ENCODE measurements around the gene RETSAT. TPM values are rescaled to one million over a fixed set of nuclear protein-coding genes. Genes with fewer than 3 reads are reported as not detected.

RETSAT gene
- total RNA-seq, 1 donor from 2014 or later: 86.4 TPM

DNA sequence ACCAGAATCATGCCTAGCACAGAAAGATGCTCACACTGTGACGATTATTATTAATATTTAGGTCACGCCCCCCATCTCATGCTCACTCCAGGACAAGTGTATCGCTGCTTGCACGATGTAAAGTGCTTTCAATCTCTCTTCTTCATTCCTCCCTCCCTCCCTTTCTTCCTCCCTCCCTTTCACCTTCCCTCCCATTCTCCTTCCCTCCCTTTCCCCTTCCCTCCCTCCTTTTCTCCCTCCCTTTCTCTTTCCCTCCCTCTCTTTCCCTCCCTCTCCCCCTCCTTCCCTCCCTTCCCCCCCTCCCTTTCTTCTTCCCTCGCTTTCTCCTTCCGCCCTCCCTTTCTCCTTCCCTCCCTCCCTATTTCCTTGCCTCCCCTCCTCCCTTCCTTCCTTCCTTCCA is 46.1 kb downstream of the RETSAT start:
- no peak for DNase-seq (ENCODE audit: low spot score)

DNA sequence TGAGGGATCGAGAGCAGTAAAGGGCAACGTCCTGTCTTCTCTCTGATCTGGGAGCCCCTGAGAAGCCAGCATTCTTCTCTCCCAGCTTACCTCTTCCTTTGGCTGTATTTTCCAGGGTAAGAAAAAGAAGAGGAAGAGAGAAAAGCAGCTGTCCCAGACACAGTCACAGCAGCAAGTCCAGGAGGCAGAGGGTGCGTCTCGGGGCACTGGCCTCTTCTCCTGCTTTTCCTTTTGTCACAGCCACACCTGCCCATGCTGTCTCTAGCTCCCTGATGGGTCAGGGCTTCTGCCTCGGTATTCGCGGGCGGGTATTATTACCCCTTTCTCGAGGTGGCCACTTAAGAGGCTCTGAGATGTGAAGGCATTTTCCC is 46.8 kb downstream of the RETSAT start:
- DNase-seq (ENCODE audit: low spot score): no peak

DNA sequence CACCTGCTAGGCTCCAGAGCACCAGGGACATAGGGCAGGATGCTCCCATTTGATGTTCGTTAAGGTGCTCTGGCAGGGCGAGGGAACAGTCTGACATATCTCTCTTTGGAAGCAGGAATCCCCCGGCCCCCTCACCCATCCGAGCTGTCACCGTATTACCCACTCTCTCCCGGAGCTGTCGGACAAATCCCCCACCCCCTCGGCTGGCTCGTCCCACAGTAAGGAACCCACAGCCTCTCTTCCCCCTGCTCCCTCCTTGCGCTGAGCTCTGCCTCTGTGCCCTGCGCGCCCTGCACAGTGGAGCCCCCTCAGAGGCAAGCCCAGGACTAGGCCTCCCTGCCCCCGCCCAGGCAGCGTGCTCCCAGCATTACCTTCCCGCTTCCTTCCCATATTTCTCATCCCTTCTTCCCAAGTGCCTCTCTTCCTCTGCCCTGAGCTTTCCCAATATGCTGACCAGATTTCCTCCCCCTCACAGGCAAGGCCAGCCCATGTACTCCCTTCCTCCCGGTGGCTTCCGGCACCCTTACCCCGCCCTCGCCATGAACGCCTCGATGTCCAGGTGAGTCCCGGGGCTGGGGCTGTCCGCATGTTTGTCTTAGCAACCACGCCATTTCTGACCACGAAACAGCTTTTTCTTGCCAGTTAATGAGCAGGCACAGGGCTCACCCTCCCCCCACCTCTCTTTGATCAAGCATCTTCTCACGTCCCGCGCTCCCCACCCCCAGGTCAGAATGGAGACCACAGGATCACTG is 50.4 kb downstream of the RETSAT start:
- no peak for DNase-seq (ENCODE audit: low spot score)

DNA sequence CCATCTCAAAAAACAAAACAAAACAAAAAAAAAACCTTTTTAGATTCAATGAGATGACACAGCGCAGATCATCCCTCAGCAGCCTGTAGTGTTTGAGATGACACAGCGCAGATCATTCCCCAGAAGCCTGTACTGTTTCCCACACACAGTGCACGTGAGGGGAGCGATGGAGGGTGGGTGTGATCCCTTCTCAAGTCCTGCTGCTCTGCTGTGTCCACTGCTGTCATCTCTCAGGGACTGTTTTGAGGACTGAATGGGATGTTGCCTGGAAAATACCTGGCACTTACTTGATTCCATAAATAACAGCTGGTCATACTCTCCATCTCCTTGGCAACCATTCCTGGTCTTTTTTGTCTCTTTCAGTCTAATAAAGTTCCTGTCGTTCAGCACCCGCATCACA is 52.2 kb downstream of the RETSAT start:
- no peak for DNase-seq (ENCODE audit: low spot score)

Other genes with a start within 250 kb of the RETSAT start
- gene TCF7L1, start 221.1 kb downstream of the RETSAT start, total RNA-seq: 7.6 TPM
- 237 TPM for gene TGOLN2, start 26.5 kb downstream of the RETSAT start, total RNA-seq
- gene ELMOD3, start 241 bp upstream of the RETSAT start, total RNA-seq: 30.3 TPM
- gene CAPG, start 55.8 kb upstream of the RETSAT start, total RNA-seq: 125 TPM
- 9.9 TPM for gene SH2D6, start 64.2 kb upstream of the RETSAT start, total RNA-seq
- gene MAT2A, start 184.6 kb upstream of the RETSAT start, total RNA-seq: 262 TPM
- 77.4 TPM for gene GGCX, start 207.0 kb upstream of the RETSAT start, total RNA-seq
- gene VAMP8, start 223.1 kb upstream of the RETSAT start, total RNA-seq: 178 TPM
- gene VAMP5, start 229.9 kb upstream of the RETSAT start, total RNA-seq: 48.8 TPM
- gene RNF181, start 241.2 kb upstream of the RETSAT start, total RNA-seq: 94.1 TPM
- gene TMEM150A, start 248.2 kb upstream of the RETSAT start, total RNA-seq: 31.9 TPM